Fibroblast of skin of scalp (primary cell): ENCODE results near the gene CPM.
"Not testable (repeated sequence)": the region's sequence is repeated elsewhere in the genome, so short reads cannot be mapped to it uniquely, and the experiment has no call there.

Experiments
- DNase-seq: peaks from one replicate; pipeline ENCODE4 v3.0.0-alpha.2; 2013

The CPM gene

GRCh38 chr12:68804657-68805591, 128.0 kb downstream of the CPM start:
- DNase-seq = no peak

- no peak for DNase-seq
These were observed 128.9 kb downstream of the CPM start for GRCh38 chr12:68803948-68804656.

GRCh38 chr12:68802911-68803651, 129.9 kb downstream of the CPM start:
- peak; percentile 9 for DNase-seq

- DNase-seq = not testable (repeated sequence)
These were observed 130.6 kb downstream of the CPM start for GRCh38 chr12:68802372-68802745.
